Neural progenitor cell (in vitro differentiated cells): ENCODE measurements around the gene B9D1. TPM values are rescaled to one million over a fixed set of nuclear protein-coding genes. Genes with fewer than 3 reads are reported as not detected.
A peak's percentile ranks its signal among the peaks of the same experiment; 100 is the strongest.

Experiments
- DNase-seq: peaks from one replicate; pipeline ENCODE4 v3.0.0-alpha.2; 2016; ENCODE audit warnings: low spot score
- H2AFZ ChIP-seq: fragments of 200-600 bp; sonication (generic); replicated peaks from 2 replicates; pipeline ENCODE4 v1.6.1; 2016; ENCODE audit warnings: antibody characterized with exemption
- H3F3A ChIP-seq: fragments of 200-600 bp; sonication (generic); 2 replicates; pipeline ENCODE4 v1.6.1; 2016; ENCODE audit warnings: antibody characterized with exemption, low read depth
- H3K27ac ChIP-seq: fragments of 200-600 bp; sonication (generic); 2 replicates; pipeline ENCODE4 v1.5.1; 2016; ENCODE audit warnings: mild to moderate bottlenecking
- H3K27me3 ChIP-seq: fragments of 200-600 bp; sonication (generic); 2 replicates; pipeline ENCODE4 v1.6.1; 2016; ENCODE audit warnings: mild to moderate bottlenecking, moderate library complexity
- H3K36me3 ChIP-seq: fragments of 200-600 bp; sonication (generic); 2 replicates; pipeline ENCODE4 v1.5.1; 2016
- H3K4me1 ChIP-seq: fragments of 200-600 bp; sonication (generic); 2 replicates; pipeline ENCODE4 v1.6.1; 2016; ENCODE audit warnings: mixed run types
- H3K4me2 ChIP-seq: fragments of 200-600 bp; sonication (generic); 2 replicates; pipeline ENCODE4 v1.6.1; 2016
- H3K4me3 ChIP-seq: fragments of 200-600 bp; sonication (generic); 2 replicates; pipeline ENCODE4 v1.5.1; 2016
- H3K79me2 ChIP-seq: fragments of 200-600 bp; sonication (generic); 2 replicates; pipeline ENCODE4 v1.6.1; 2016; ENCODE audit warnings: low read depth
- H3K9ac ChIP-seq: fragments of 200-600 bp; sonication (generic); 2 replicates; pipeline ENCODE4 v1.6.1; 2016
- H3K9me3 ChIP-seq: fragments of 200-600 bp; sonication (generic); 2 replicates; pipeline ENCODE4 v1.5.1; 2016; ENCODE audit warnings: low read depth
- H4K20me1 ChIP-seq: fragments of 200-600 bp; sonication (generic); 2 replicates; pipeline ENCODE4 v1.6.1; 2016; ENCODE audit warnings: low read depth
- H3K27ac Mint-ChIP-seq: 3 replicates; pipeline ENCODE4 v1.8.0; 2021; ENCODE audit warnings: mixed read lengths
- H3K27me3 Mint-ChIP-seq: 2 replicates; pipeline ENCODE4 v1.8.0; 2022; ENCODE audit warnings: low read depth, mild to moderate bottlenecking, inconsistent platforms, moderate library complexity, mixed read lengths; ENCODE audit not compliant: insufficient read depth
- H3K36me3 Mint-ChIP-seq: 3 replicates; pipeline ENCODE4 v1.8.0; 2021; ENCODE audit warnings: mixed read lengths
- H3K4me1 Mint-ChIP-seq: 3 replicates; pipeline ENCODE4 v1.8.0; 2021; ENCODE audit warnings: mixed read lengths
- H3K4me3 Mint-ChIP-seq: 3 replicates; pipeline ENCODE4 v1.8.0; 2021; ENCODE audit warnings: mild to moderate bottlenecking, moderate library complexity, mixed read lengths
- H3K9me3 Mint-ChIP-seq: 3 replicates; pipeline ENCODE4 v1.8.0; 2020; ENCODE audit warnings: mixed read lengths
- CTCF ChIP-seq: fragments of 200-600 bp; sonication (generic); IDR thresholded peaks from 2 replicates; pipeline ENCODE4 v1.5.1; 2017; ENCODE audit warnings: antibody characterized with exemption, mild to moderate bottlenecking
- EZH2 ChIP-seq: fragments of 200-600 bp; sonication (generic); IDR thresholded peaks from 2 replicates; pipeline ENCODE4 v1.6.1; 2017; ENCODE audit warnings: antibody characterized with exemption, mild to moderate bottlenecking, moderate library complexity
- EZH2phosphoT487 ChIP-seq: fragments of 200-600 bp; sonication (generic); IDR thresholded peaks from 2 replicates; pipeline ENCODE4 v1.6.1; 2017; ENCODE audit warnings: antibody characterized with exemption
- total RNA-seq: library from RNA; depleted of rRNA; stranded (reverse); fragments of >200 nt; gene quantifications from 2 replicates; pipeline ENCODE4 v1.2.3, GENCODE V29; 2015; ENCODE audit warnings: low replicate concordance

Gene B9D1
- total RNA-seq, 1 donor from 2014 or later = 15.1 TPM

- Histone ChIP-seq H3F3A (peaks cover 7% of the 10 kb centered on the region), H3K36me3 (no peaks in the 10 kb centered on the region), H3K9me3 (no peaks in the 10 kb centered on the region), H3K4me2 (no peak overlapping the region), H3K79me2 (no peaks in the 10 kb centered on the region), H4K20me1 (peaks cover 2% of the 10 kb centered on the region), H3K27me3 (no peaks in the 10 kb centered on the region), H2AFZ (no peak overlapping the region), H3K27ac (no peak overlapping the region), H3K9ac (no peak overlapping the region), H3K4me3 (no peak overlapping the region), H3K4me1 (peaks cover 6% of the 10 kb centered on the region)
- DNase-seq = no peak
- no peak overlapping the region for H3K4me3 Mint-ChIP-seq
- peaks cover 30% of the 10 kb centered on the region for H3K4me1 Mint-ChIP-seq
- peak overlapping the region; percentile 89 for H3K27ac Mint-ChIP-seq
- peaks cover 2% of the 10 kb centered on the region for H3K27me3 Mint-ChIP-seq
- peaks cover 2% of the 10 kb centered on the region for H3K9me3 Mint-ChIP-seq
- TF ChIP-seq CTCF (no peak), EZH2 (no peak), EZH2phosphoT487 (no peak)
- H3K36me3 Mint-ChIP-seq = peaks cover 7% of the 10 kb centered on the region
These were observed 24.9 kb downstream of the B9D1 start for GRCh38 chr17:19337712-19338023.

GRCh38 chr17:19336938-19337711 is 25.4 kb downstream of the B9D1 start:
- Mint-ChIP-seq H3K4me1 (peaks cover 33% of the 10 kb centered on the region), H3K4me3 (peak overlapping the region; percentile 69), H3K9me3 (peaks cover 2% of the 10 kb centered on the region), H3K27ac (peak overlapping the region; percentile 93), H3K36me3 (peaks cover 9% of the 10 kb centered on the region), H3K27me3 (peaks cover 2% of the 10 kb centered on the region)
- Histone ChIP-seq H3K79me2 (no peaks in the 10 kb centered on the region), H3K4me1 (peaks cover 6% of the 10 kb centered on the region), H3K4me2 (no peak overlapping the region), H3K4me3 (no peak overlapping the region), H3K36me3 (no peaks in the 10 kb centered on the region), H3K27ac (no peak overlapping the region), H3K9ac (no peak overlapping the region), H3K27me3 (no peaks in the 10 kb centered on the region), H3F3A (peaks cover 7% of the 10 kb centered on the region), H4K20me1 (peaks cover 2% of the 10 kb centered on the region), H2AFZ (no peak overlapping the region), H3K9me3 (no peaks in the 10 kb centered on the region)
- TF ChIP-seq EZH2 (no peak), CTCF (peak; percentile 27)
- peak; percentile 47 for DNase-seq

GRCh38 chr17:19335951-19336631 is 26.4 kb downstream of the B9D1 start:
- H3K27me3 ChIP-seq = no peaks in the 10 kb centered on the region
- H3K4me3 ChIP-seq = no peak overlapping the region
- H3K4me1 Mint-ChIP-seq = peaks cover 33% of the 10 kb centered on the region
- H3K27ac Mint-ChIP-seq = no peak overlapping the region
- H3K27me3 Mint-ChIP-seq = no peaks in the 10 kb centered on the region
- H3K9me3 Mint-ChIP-seq = peaks cover 2% of the 10 kb centered on the region
- H3K4me3 Mint-ChIP-seq = no peak overlapping the region
- no peak overlapping the region for H3K27ac ChIP-seq
- H3F3A ChIP-seq = peaks cover 3% of the 10 kb centered on the region
- no peak overlapping the region for H3K9ac ChIP-seq
- peaks cover 7% of the 10 kb centered on the region for H3K36me3 Mint-ChIP-seq
- H4K20me1 ChIP-seq = peaks cover 2% of the 10 kb centered on the region
- H3K4me1 ChIP-seq = no peaks in the 10 kb centered on the region
- TF ChIP-seq EZH2phosphoT487 (no peak), EZH2 (no peak), CTCF (no peak)
- H2AFZ ChIP-seq = no peak overlapping the region
- H3K36me3 ChIP-seq = no peaks in the 10 kb centered on the region
- H3K4me2 ChIP-seq = no peak overlapping the region
- no peaks in the 10 kb centered on the region for H3K79me2 ChIP-seq
- H3K9me3 ChIP-seq = no peaks in the 10 kb centered on the region
- no peak for DNase-seq
